Karpas-422 (cell line): ENCODE measurements around the gene RPUSD2. TPM values are rescaled to one million over a fixed set of nuclear protein-coding genes. Genes with fewer than 3 reads are reported as not detected.

Experiments
- DNase-seq: peaks from one replicate; pipeline ENCODE4 v3.0.0-alpha.2; 2015
- H2AFZ ChIP-seq: fragments of 200-600 bp; sonication (generic); 2 replicates; pipeline ENCODE4 v1.6.1; 2014; ENCODE audit warnings: antibody characterized with exemption, low read length, mixed read lengths
- H3K27ac ChIP-seq: fragments of 200-600 bp; sonication (generic); 2 replicates; pipeline ENCODE4 v1.5.1; 2014; ENCODE audit warnings: mild to moderate bottlenecking, low read length, moderate library complexity
- H3K27me3 ChIP-seq: fragments of 200-600 bp; sonication (generic); 2 replicates; pipeline ENCODE4 v1.6.1; 2014; ENCODE audit warnings: low read length, mixed read lengths
- H3K36me3 ChIP-seq: fragments of 200-600 bp; sonication (generic); 2 replicates; pipeline ENCODE4 v1.6.1; 2014; ENCODE audit warnings: low read length, mixed read lengths; ENCODE audit not compliant: insufficient read depth
- H3K4me1 ChIP-seq: fragments of 200-600 bp; sonication (generic); 2 replicates; pipeline ENCODE4 v1.6.1; 2014; ENCODE audit warnings: mild to moderate bottlenecking, low read length, mixed read lengths
- H3K4me2 ChIP-seq: fragments of 200-600 bp; sonication (generic); 2 replicates; pipeline ENCODE4 v1.6.1; 2014; ENCODE audit warnings: low read length, low read depth, mild to moderate bottlenecking; ENCODE audit not compliant: poor library complexity, severe bottlenecking
- H3K4me3 ChIP-seq: fragments of 200-600 bp; sonication (generic); 2 replicates; pipeline ENCODE4 v1.5.1; 2014; ENCODE audit warnings: mild to moderate bottlenecking, antibody characterized with exemption, low read length, mixed read lengths
- H3K79me2 ChIP-seq: fragments of 200-600 bp; sonication (generic); 2 replicates; pipeline ENCODE4 v1.6.1; 2014; ENCODE audit warnings: mild to moderate bottlenecking, low read length, mixed read lengths
- H3K9ac ChIP-seq: fragments of 200-600 bp; sonication (generic); 2 replicates; pipeline ENCODE4 v1.6.0; 2014; ENCODE audit warnings: low read length
- H3K9me2 ChIP-seq: fragments of 200-600 bp; sonication (generic), shearing (Covaris generic); replicated peaks from 2 replicates; pipeline ENCODE4 v1.6.0; 2014; ENCODE audit warnings: mild to moderate bottlenecking, low read length, moderate library complexity; ENCODE audit not compliant: insufficient read depth
- H3K9me3 ChIP-seq: fragments of 300-700, 200-600 bp; sonication (generic); 2 replicates; pipeline ENCODE4 v1.6.1; 2014; ENCODE audit warnings: low read length, mixed read lengths
- H4K20me1 ChIP-seq: fragments of 200-600 bp; sonication (generic); 2 replicates; pipeline ENCODE4 v1.6.1; 2014; ENCODE audit warnings: mild to moderate bottlenecking, antibody characterized with exemption, low read length, low read depth; ENCODE audit not compliant: insufficient read depth
- total RNA-seq: library from RNA; depleted of rRNA; stranded (reverse); fragments of >200 nt; shearing (Covaris generic); gene quantifications from 2 replicates; pipeline ENCODE4 v1.2.3, GENCODE V29; 2014; ENCODE audit warnings: low replicate concordance

Gene RPUSD2
- total RNA-seq, 1 experiment from 2014 or later, result 13.6 TPM

DNA sequence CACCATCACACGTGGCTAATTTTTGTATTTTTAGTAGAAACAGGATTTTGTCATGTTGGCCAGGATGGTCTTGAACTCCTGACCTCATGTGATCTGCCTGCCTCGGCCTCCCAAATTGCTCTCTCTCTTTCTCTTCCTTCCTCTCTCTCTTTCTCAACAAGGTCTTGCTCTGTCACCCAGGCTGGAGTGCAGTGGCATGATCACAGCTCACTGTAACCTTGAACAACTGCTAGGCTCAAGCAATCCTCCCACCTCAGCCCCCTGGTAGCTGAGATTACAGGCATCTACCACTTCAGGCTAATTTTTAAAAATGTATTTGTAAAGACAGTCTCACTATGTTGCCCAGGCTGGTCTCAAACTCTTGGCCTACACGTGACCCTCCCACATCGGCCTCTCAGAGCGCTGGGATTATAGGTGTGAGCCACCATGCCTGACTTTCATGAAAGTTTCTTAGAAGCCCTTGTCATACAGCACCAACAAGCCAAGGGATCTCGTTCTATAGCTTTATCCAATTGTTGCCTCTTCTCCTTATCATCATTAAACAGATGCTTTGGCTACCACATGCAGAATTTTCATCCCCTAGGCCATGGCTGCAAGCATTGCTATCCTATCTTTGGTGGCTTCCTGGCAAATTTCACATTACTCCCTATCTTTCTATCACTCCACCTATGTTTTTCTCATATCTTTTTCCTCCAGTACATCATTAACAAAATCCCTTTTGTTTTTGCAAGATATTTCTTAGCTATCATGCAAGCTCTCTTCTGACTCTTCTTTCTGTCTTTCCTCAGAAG, 10.0 kb upstream of the RPUSD2 start:
- H3K27me3 ChIP-seq, result no peaks in the 10 kb centered on the region
- peaks cover 22% of the 10 kb centered on the region for H3K79me2 ChIP-seq
- H3K9ac ChIP-seq, result no peak overlapping the region
- no peak overlapping the region for H3K27ac ChIP-seq
- no peak for DNase-seq
- H3K9me3 ChIP-seq, result no peaks in the 10 kb centered on the region
- H3K4me3 ChIP-seq, result no peak overlapping the region
- 0 out of 2 replicates have a peak, but pooled peaks cover 9% of the 10 kb centered on the region for H3K36me3 ChIP-seq
- H4K20me1 ChIP-seq, result no peaks in the 10 kb centered on the region
- H3K4me2 ChIP-seq, result no peak overlapping the region
- peaks cover 16% of the 10 kb centered on the region for H3K4me1 ChIP-seq
- H3K9me2 ChIP-seq, result no peaks in the 10 kb centered on the region
- H2AFZ ChIP-seq, result no peak overlapping the region

GRCh38 chr15:40562691-40563090, 6.4 kb upstream of the RPUSD2 start:
- Histone ChIP-seq H3K79me2 (peaks cover 28% of the 10 kb centered on the region), H2AFZ (no peak overlapping the region), H3K4me2 (no peak overlapping the region)

DNA sequence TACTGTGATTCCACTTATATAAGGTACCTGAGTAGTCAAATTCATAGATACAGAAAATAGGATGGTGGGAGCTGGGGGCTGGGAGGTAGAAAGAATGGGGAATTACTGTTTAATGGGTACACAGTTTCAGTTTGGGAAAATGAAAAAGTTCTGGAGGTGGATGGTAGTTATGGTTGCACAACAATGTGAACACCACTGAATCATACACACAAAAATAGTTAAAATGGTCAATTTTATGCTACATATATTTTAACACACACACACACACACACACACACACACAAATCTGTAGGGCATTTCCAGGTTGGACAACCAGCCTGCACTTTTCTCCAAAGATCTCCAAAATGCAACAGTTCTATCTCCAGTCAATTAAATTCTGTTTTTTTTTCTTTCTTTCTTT, 5.7 kb upstream of the RPUSD2 start:
- Histone ChIP-seq H3K9me2 (no peaks in the 10 kb centered on the region), H3K79me2 (peaks cover 28% of the 10 kb centered on the region), H3K27ac (no peak overlapping the region), H3K36me3 (no peaks in the 10 kb centered on the region), H4K20me1 (no peaks in the 10 kb centered on the region), H3K4me1 (peaks cover 31% of the 10 kb centered on the region), H3K9me3 (no peaks in the 10 kb centered on the region), H3K27me3 (no peaks in the 10 kb centered on the region), H3K4me2 (peak overlapping the region; percentile 90), H3K9ac (no peak overlapping the region), H3K4me3 (no peak overlapping the region; the same call in 1 of the 2 replicates), H2AFZ (no peak overlapping the region)
- no peak for DNase-seq

More at GRCh38 chr15:40562691-40563090, 6.4 kb upstream of the RPUSD2 start:
- no peak for DNase-seq
- no peaks in the 10 kb centered on the region for H3K9me3 ChIP-seq
- no peaks in the 10 kb centered on the region for H3K36me3 ChIP-seq
- H3K27ac ChIP-seq, result no peak overlapping the region
- H3K4me3 ChIP-seq, result no peak overlapping the region
- H3K27me3 ChIP-seq, result no peaks in the 10 kb centered on the region
- H4K20me1 ChIP-seq, result no peaks in the 10 kb centered on the region
- peaks cover 28% of the 10 kb centered on the region for H3K4me1 ChIP-seq
- no peak overlapping the region for H3K9ac ChIP-seq
- no peaks in the 10 kb centered on the region for H3K9me2 ChIP-seq

DNA sequence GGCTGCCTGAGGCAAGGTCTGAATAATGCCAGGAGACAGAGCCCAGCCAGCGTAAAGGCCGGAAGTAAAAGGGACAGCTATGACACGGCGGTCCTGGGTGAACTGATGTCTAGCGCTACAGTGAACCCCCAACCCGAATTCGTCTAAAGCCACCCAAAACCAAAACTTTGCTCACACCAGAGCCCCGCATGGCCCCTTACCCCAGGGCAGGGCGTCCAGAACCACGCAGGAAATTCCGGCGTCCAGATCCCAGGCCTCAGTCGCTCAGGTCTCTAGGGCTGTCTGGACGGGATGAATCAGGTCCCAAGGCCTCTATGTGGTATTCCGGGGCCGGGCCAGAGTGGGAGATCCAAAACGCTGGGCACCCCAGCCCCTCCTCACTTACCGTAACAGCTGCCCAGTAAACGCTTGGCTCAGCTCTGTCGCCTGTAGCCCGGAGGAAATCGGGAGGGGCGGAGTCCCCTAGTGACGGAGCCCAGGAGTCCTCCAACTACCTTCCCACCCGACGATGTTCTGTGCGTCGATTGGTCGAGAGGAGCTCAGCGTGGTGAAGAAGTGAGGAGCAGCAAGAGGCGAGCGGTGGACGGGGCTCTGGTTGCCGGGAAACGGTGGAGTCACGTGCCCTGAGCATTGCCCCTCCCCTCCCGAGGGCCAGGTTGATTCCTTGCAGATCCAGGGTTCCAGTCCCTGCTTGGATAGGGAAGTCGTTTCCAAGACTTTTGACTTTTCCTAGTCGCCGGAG, 4.3 kb upstream of the RPUSD2 start, which contains the start of gene CCDC32:
Gene CCDC32 (minus strand): TSS at position 452 of the 742 bp plus-strand sequence. CDS start 2,027 bp downstream, outside the sequence.
- H3K36me3 ChIP-seq, result no peaks in the 10 kb centered on the region
- H3K9me3 ChIP-seq, result no peaks in the 10 kb centered on the region
- no peaks in the 10 kb centered on the region for H3K9me2 ChIP-seq
- H3K79me2 ChIP-seq, result peaks cover 34% of the 10 kb centered on the region
- peak; percentile 99 for DNase-seq
- peak within 1 kb of the TSS; percentile 58 for H3K27ac ChIP-seq
- H3K4me3 ChIP-seq, result peak within 1 kb of the TSS; percentile 82
- H3K9ac ChIP-seq, result peak within 1 kb of the TSS; percentile 90
- no peaks in the 10 kb centered on the region for H3K27me3 ChIP-seq
- H3K4me1 ChIP-seq, result peaks cover 36% of the 10 kb centered on the region
- peak within 1 kb of the TSS; percentile 76 for H2AFZ ChIP-seq
- no peaks in the 10 kb centered on the region for H4K20me1 ChIP-seq
- peak within 1 kb of the TSS; percentile 90 for H3K4me2 ChIP-seq

DNA sequence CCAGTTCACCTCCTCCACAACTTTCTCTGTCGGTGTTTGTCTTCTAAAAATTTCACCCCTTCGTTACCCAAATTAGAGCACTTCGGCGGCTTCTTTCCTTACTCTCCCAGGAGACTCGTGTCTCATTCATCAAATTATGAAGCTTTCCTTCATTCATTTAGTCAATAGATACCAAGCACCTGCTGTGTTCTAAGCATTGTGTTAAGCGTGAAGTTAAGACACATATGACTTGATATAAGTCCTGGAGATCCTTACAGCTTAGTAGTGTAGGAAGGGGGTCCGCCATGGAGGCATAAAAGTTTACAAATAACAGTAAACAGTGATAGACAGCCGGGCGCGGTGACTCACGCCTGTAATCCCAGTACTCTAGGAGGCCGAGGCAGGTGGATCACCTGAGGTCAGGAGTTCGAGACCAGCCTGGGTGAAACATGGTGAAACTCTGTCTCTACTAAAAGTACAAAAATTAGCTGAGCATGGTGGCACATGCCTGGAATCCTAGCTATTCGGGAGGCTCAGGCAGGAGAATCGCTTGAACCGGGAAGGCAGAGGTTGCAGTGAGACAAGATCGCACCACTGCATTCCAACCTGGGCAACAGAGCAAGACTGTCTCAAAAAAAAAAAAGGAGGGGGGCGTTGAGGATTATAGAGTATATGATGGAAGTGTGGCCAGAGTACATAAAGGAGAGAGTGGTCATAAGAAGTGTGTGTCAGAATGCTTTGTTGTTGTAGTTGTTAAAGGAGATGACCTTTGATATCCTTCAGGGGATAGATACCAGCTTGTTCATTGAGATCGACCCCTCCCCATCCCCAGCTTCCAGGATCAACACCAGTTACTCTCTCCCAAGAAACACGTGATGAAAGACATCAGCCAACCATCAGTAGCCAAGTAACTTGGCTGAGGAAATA, 3.5 kb upstream of the RPUSD2 start:
- no peaks in the 10 kb centered on the region for H3K9me3 ChIP-seq
- no peaks in the 10 kb centered on the region for H3K27me3 ChIP-seq
- H3K9me2 ChIP-seq, result no peaks in the 10 kb centered on the region
- H3K4me3 ChIP-seq, result peak overlapping the region; percentile 82
- H3K27ac ChIP-seq, result no peak overlapping the region
- H4K20me1 ChIP-seq, result no peaks in the 10 kb centered on the region; the same call in 1 of the 2 replicates
- peak overlapping the region; percentile 76 for H2AFZ ChIP-seq
- H3K79me2 ChIP-seq, result peaks cover 43% of the 10 kb centered on the region
- H3K36me3 ChIP-seq, result no peaks in the 10 kb centered on the region
- peaks cover 43% of the 10 kb centered on the region for H3K4me1 ChIP-seq
- peak overlapping the region; percentile 53 for H3K9ac ChIP-seq
- DNase-seq, result no peak
- peak overlapping the region; percentile 90 for H3K4me2 ChIP-seq

GRCh38 chr15:40567111-40567510, 2.0 kb upstream of the RPUSD2 start:
- 0 out of 2 replicates have a peak overlapping the region, but pooled peaks have one; percentile 35 for H3K9ac ChIP-seq
- H3K4me2 ChIP-seq, result peak overlapping the region; percentile 23

DNA sequence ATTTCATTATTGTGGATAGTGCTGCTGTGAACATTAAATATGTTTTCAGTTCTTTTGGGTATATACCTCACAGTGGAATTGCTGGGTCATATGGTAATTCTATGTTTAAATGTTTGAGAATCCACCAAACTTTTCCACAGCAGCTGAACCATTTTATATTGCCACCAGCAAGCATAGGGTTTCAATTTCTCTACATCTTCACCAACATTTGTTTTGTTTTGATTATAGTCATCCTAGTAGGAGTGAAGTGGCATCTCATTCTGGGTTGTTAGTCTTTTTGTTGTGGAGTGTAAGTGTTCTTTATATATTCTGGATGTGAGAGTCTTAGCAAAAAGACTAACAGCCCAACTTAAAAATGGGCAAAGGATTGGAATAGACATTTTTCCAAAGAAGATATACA, 6.0 kb downstream of the RPUSD2 start:
- Histone ChIP-seq H3K27me3 (no peaks in the 10 kb centered on the region), H3K9me3 (no peaks in the 10 kb centered on the region), H3K36me3 (peaks cover 24% of the 10 kb centered on the region), H3K9ac (no peak overlapping the region), H3K9me2 (no peaks in the 10 kb centered on the region), H3K4me3 (no peak overlapping the region), H3K27ac (no peak overlapping the region), H2AFZ (no peak overlapping the region), H3K4me1 (peaks cover 7% of the 10 kb centered on the region), H3K79me2 (peaks cover 17% of the 10 kb centered on the region), H4K20me1 (no peaks in the 10 kb centered on the region; the same call in 1 of the 2 replicates), H3K4me2 (no peak overlapping the region)
- DNase-seq, result no peak

More at GRCh38 chr15:40567111-40567510, 2.0 kb upstream of the RPUSD2 start:
- peak; percentile 80 for DNase-seq
- Histone ChIP-seq H3K9me2 (no peaks in the 10 kb centered on the region), H4K20me1 (no peaks in the 10 kb centered on the region; the same call in 1 of the 2 replicates), H3K9me3 (no peaks in the 10 kb centered on the region), H2AFZ (peak overlapping the region; percentile 82), H3K36me3 (peaks cover 8% of the 10 kb centered on the region), H3K27me3 (no peaks in the 10 kb centered on the region), H3K4me1 (peaks cover 45% of the 10 kb centered on the region), H3K4me3 (no peak overlapping the region), H3K27ac (no peak overlapping the region), H3K79me2 (peaks cover 49% of the 10 kb centered on the region)
